Nephron (organoid): ENCODE results near the gene DHH.

Experiments used
- H3K27ac Mint-ChIP-seq, 3 experiments: 2 replicates each; pipeline ENCODE4 v1.8.0; 2020; ENCODE audit warnings: mixed read lengths in 3 of 3, mild to moderate bottlenecking in 2 of 3, moderate library complexity in 1 of 3
- H3K27me3 Mint-ChIP-seq: 2 replicates; pipeline ENCODE4 v1.8.0; 2021; ENCODE audit warnings: low read depth, mild to moderate bottlenecking, moderate library complexity, mixed read lengths
- H3K36me3 Mint-ChIP-seq: 2 replicates; pipeline ENCODE4 v1.8.0; 2020; ENCODE audit warnings: low read depth, mixed read lengths
- H3K4me1 Mint-ChIP-seq: 2 replicates; pipeline ENCODE4 v1.8.0; 2020; ENCODE audit warnings: mixed read lengths
- H3K4me3 Mint-ChIP-seq, 3 experiments: 2 replicates each; pipeline ENCODE4 v1.8.0; 2020; ENCODE audit warnings: mild to moderate bottlenecking in 3 of 3, mixed read lengths in 3 of 3, moderate library complexity in 2 of 3
- H3K9me3 Mint-ChIP-seq: 2 replicates; pipeline ENCODE4 v1.8.0; 2020; ENCODE audit warnings: mixed read lengths
- TF ChIP-seq, protein P1 (sequence below), 3 experiments: fragments of 200-600 bp; sonication (generic); IDR thresholded peaks; one replicate each; pipeline ENCODE4 v1.5.0; 2021; ENCODE audit warnings: antibody characterized with exemption in 3 of 3; ENCODE audit not compliant: unreplicated experiment in 3 of 3

DHH gene

DNA sequence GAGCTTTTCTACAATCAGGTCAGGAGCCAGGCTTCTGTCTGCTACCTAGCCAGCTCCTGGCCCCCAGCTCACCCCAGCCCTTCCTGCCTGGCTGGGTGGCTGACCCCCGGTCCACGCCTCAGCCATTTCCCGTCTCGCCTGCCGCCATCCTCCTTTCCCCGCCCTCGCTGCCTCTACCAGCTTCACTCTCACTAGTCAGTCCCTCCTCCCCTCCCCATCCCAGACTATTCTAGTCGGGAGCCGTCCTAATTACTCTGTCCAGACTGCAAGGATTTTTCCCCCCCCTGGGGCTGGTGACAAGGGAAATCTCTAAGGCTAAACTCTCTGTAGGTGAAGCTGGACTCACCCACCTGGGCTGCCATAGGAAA, 825 bp downstream of the DHH start:
- Mint-ChIP-seq H3K4me1 (peaks cover 37% of the 10 kb centered on the region), H3K36me3 (peaks cover 30% of the 10 kb centered on the region), H3K27me3 (peaks cover 87% of the 10 kb centered on the region), H3K27ac (no peak overlapping the region), H3K9me3 (no peaks in the 10 kb centered on the region), H3K4me3 (peak overlapping the region; percentile 45 to 59 (median 50))
- TF ChIP-seq, protein P1, sequence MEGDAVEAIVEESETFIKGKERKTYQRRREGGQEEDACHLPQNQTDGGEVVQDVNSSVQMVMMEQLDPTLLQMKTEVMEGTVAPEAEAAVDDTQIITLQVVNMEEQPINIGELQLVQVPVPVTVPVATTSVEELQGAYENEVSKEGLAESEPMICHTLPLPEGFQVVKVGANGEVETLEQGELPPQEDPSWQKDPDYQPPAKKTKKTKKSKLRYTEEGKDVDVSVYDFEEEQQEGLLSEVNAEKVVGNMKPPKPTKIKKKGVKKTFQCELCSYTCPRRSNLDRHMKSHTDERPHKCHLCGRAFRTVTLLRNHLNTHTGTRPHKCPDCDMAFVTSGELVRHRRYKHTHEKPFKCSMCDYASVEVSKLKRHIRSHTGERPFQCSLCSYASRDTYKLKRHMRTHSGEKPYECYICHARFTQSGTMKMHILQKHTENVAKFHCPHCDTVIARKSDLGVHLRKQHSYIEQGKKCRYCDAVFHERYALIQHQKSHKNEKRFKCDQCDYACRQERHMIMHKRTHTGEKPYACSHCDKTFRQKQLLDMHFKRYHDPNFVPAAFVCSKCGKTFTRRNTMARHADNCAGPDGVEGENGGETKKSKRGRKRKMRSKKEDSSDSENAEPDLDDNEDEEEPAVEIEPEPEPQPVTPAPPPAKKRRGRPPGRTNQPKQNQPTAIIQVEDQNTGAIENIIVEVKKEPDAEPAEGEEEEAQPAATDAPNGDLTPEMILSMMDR (IDR thresholded peaks at IDR 0.05; ENCODE audit: unreplicated experiment in 3 of 3): no peak

DNA sequence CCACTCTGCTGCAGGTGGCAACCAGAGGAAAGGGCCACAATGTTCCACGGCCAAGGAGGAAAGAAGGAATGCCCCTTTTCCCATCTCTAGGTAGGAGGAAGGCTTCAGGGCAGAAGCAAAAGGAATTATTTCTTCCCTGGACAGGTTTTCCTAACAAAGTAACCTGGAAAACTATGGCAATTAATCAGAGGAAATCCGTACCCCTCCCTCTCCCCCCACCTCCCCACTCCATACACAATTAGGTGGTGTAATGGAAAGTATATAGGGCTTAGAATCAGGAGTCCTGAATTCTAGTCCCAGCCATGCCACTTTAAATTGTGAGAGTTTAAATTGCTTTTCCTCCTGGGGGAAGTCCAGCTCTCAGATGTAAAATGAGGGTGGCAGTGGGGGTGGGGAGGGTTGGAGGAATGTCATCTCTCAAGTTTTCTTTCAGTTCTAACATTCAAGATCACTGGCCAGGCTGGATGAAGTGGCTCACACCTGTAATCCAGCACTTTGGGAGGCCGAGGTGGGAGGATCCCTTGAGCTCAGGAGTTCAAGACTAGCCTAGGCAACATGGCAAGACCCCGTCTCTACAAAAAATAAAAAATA, 1.7 kb downstream of the DHH start:
- Mint-ChIP-seq H3K27me3 (peaks cover 95% of the 10 kb centered on the region), H3K9me3 (no peaks in the 10 kb centered on the region), H3K4me3 (peak overlapping the region in 2 of 3 experiments; percentile 71 to 73), H3K4me1 (peaks cover 45% of the 10 kb centered on the region), H3K36me3 (peaks cover 21% of the 10 kb centered on the region), H3K27ac (no peak overlapping the region)
- TF ChIP-seq, protein P1 (IDR thresholded peaks at IDR 0.05; ENCODE audit: unreplicated experiment in 3 of 3): no peak

DNA sequence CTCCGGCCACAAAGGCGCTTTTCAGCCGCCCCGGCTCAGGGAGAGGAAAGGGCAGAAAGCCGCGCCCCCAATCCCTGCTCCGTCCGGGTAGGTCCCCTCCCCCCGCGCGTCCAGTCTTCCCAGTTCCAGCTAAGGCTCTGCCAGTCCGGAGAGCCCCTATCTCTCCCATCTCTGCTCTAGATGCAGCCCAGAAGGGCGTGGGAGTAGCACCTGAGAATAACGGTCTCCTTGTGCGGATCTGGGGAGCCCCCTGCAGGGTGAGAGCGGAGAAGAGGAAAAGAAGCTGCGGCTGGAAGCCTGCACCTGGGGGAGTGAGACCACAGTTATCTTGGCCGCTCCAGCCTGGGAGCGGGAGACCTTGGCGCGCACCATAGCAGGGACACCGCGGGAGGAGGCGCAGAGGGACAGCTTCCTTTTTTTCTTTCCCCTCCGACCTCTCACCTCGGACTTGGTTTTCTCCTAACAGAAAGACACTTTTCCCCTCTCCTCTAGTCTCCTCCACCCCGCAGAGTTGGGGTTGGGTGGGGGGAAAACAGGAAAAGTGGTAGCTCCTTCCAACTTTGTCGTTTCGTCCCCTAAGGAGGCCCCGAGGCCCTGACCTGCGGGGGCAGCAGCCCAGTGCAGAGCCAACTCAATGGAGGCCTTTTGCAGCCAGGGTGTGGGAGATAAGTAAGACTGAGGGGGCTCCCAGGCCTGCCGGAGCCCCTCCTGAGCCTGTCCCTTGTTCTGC, 2.4 kb downstream of the DHH start:
- Mint-ChIP-seq H3K27ac (no peak overlapping the region), H3K36me3 (peaks cover 16% of the 10 kb centered on the region), H3K4me1 (peaks cover 49% of the 10 kb centered on the region), H3K4me3 (peak overlapping the region; percentile 71 to 77 (median 73)), H3K9me3 (no peaks in the 10 kb centered on the region), H3K27me3 (peaks cover 96% of the 10 kb centered on the region)
- TF ChIP-seq, protein P1 (IDR thresholded peaks at IDR 0.05; ENCODE audit: unreplicated experiment in 3 of 3): peak; percentile 40 to 53 (median 42)

DNA sequence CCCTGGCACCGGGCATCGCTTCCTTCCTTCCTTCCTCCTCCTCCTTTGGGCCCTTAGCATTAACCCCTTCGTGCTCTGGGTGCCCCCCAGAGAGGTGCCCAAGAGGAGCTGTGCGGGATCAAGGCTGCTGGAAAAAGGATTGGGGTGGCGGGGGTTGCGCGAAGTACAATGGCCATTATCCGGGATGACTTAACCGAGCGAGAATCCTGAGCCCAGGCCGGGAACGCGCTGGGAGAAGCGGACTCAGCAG, 2.8 kb downstream of the DHH start:
- H3K27ac Mint-ChIP-seq: no peak overlapping the region
- peaks cover 100% of the 10 kb centered on the region for H3K27me3 Mint-ChIP-seq
- peaks cover 13% of the 10 kb centered on the region for H3K36me3 Mint-ChIP-seq
- peaks cover 49% of the 10 kb centered on the region for H3K4me1 Mint-ChIP-seq
- peak overlapping the region; percentile 71 to 77 (median 73) for H3K4me3 Mint-ChIP-seq
- TF ChIP-seq, protein P1 (IDR thresholded peaks at IDR 0.05; ENCODE audit: unreplicated experiment in 3 of 3): no peak
- H3K9me3 Mint-ChIP-seq: no peaks in the 10 kb centered on the region

DNA sequence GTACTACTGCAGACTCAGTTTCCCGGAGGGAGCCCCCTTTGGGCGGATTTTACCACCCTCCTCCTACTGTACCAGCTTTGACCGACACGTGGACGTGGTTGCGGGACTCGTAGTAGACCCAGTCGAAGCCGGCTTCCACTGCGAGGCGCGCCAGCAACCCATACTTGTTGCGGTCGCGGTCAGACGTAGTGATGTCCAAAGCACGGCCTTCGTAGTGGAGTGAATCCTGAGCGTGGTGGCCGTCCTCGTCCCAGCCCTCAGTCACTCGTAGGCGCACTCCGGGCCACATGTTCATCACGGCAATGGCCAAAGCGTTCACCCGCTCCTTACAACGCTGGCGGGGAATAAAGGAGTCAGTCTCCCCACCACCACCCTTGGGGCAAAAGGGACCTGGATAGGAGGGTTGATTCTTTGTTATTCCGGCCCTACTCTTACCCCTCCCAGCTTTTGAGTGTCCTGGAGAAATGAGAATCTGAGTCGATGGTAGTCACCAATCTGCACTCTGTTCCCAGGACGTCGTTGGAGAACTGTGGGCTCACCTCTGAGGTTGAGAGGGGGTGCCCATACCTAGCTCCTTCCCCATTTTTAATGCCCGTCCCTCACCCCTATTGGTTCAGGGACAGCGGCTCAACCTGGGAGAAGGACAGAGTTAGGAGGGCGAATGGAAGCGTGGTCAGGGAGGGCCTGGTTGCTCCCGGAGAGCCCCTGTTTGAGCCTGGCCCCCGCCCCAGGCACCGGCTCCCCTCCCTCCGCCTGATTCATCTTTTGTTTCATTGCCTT, 3.4 kb downstream of the DHH start:
- H3K4me3 Mint-ChIP-seq: peak overlapping the region; percentile 71 to 77 (median 73)
- peaks cover 8% of the 10 kb centered on the region for H3K36me3 Mint-ChIP-seq
- no peaks in the 10 kb centered on the region for H3K9me3 Mint-ChIP-seq
- no peak overlapping the region for H3K27ac Mint-ChIP-seq
- H3K27me3 Mint-ChIP-seq: peaks cover 100% of the 10 kb centered on the region
- peaks cover 49% of the 10 kb centered on the region for H3K4me1 Mint-ChIP-seq
- TF ChIP-seq, protein P1 (IDR thresholded peaks at IDR 0.05; ENCODE audit: unreplicated experiment in 3 of 3): no peak
